SK-N-SH treated with all-trans-retinoic acid at 6 μM for 48 hours (cell line): ENCODE results near the gene PRKD3.

Experiments
- ATAC-seq: fragments of 200-7000 bp; cut with Tn5 transposase; 3 replicates; pipeline ENCODE4 v1.9.1; 2020; ENCODE audit warnings: mild to moderate bottlenecking, moderate library complexity
- ARNTL ChIP-seq: fragments of 450-650 bp; formaldehyde crosslinking; IDR thresholded peaks from 2 replicates; pipeline ENCODE4 v1.5.0; 2020; ENCODE audit warnings: low read depth, mild to moderate bottlenecking, moderate library complexity, borderline replicate concordance
- BACH2 ChIP-seq: fragments of 250-450 bp; sonication (Bioruptor Pico); IDR thresholded peaks from 2 replicates; pipeline ENCODE4 v1.9.0; 2021; ENCODE audit warnings: mild to moderate bottlenecking, borderline replicate concordance
- CREB5 ChIP-seq: fragments of 250-450 bp; sonication (Bioruptor Pico); IDR thresholded peaks from 2 replicates; pipeline ENCODE4 v1.5.1; 2020; ENCODE audit warnings: low read depth, mild to moderate bottlenecking, moderate library complexity
- CSDC2 ChIP-seq: fragments of 250-450 bp; sonication (Bioruptor Pico); IDR thresholded peaks from 2 replicates; pipeline ENCODE4 v1.5.0; 2020; ENCODE audit warnings: mild to moderate bottlenecking, moderate library complexity
- CSRNP3 ChIP-seq: fragments of 250-450 bp; sonication (Bioruptor Pico); IDR thresholded peaks from 2 replicates; pipeline ENCODE4 v1.5.1; 2021; ENCODE audit warnings: mild to moderate bottlenecking, moderate library complexity
- ESRRG ChIP-seq: fragments of 250-450 bp; sonication (Bioruptor Pico); IDR thresholded peaks from 2 replicates; pipeline ENCODE4 v1.6.1; 2021; ENCODE audit warnings: mild to moderate bottlenecking
- GLIS3 ChIP-seq: fragments of 250-450 bp; sonication (Bioruptor Pico); IDR thresholded peaks from 2 replicates; pipeline ENCODE4 v1.5.0; 2020; ENCODE audit warnings: mild to moderate bottlenecking, moderate library complexity
- ISL1 ChIP-seq: fragments of 250-450 bp; sonication (Bioruptor Pico); IDR thresholded peaks from 2 replicates; pipeline ENCODE4 v2.1.2; 2022; ENCODE audit warnings: mild to moderate bottlenecking, moderate library complexity
- OSR1 ChIP-seq: fragments of 250-450 bp; sonication (Bioruptor Pico); IDR thresholded peaks from 2 replicates; pipeline ENCODE4 v1.8.0; 2022; ENCODE audit warnings: moderate library complexity, mild to moderate bottlenecking, inconsistent platforms
- PATZ1 ChIP-seq: fragments of 250-450 bp; sonication (Bioruptor Pico); IDR thresholded peaks from 2 replicates; pipeline ENCODE4 v1.8.0; 2020; ENCODE audit warnings: mild to moderate bottlenecking, moderate library complexity, borderline replicate concordance
- POU6F1 ChIP-seq: fragments of 250-450 bp; sonication (Bioruptor Pico); IDR thresholded peaks from 2 replicates; pipeline ENCODE4 v1.8.0; 2021; ENCODE audit warnings: low read depth, mild to moderate bottlenecking, moderate library complexity, borderline replicate concordance
- PPARA ChIP-seq: fragments of 250-450 bp; sonication (Bioruptor Pico); IDR thresholded peaks from 2 replicates; pipeline ENCODE4 v1.5.0; 2020; ENCODE audit warnings: mild to moderate bottlenecking, borderline replicate concordance
- RARB ChIP-seq: fragments of 250-450 bp; sonication (Bioruptor Pico); IDR thresholded peaks from 2 replicates; pipeline ENCODE4 v1.8.0; 2021; ENCODE audit warnings: mild to moderate bottlenecking, moderate library complexity
- SNAI2 ChIP-seq: fragments of 250-450 bp; sonication (Bioruptor Pico); IDR thresholded peaks from 2 replicates; pipeline ENCODE4 v1.5.0; 2020; ENCODE audit warnings: mild to moderate bottlenecking, moderate library complexity
- TOX ChIP-seq: fragments of 250-450 bp; sonication (Bioruptor Pico); IDR thresholded peaks from 2 replicates; pipeline ENCODE4 v1.8.0; 2021; ENCODE audit warnings: mild to moderate bottlenecking, moderate library complexity, borderline replicate concordance
- TSHZ2 ChIP-seq: fragments of 250-450 bp; sonication (Bioruptor Pico); IDR thresholded peaks from 2 replicates; pipeline ENCODE4 v1.5.0; 2020; ENCODE audit warnings: mild to moderate bottlenecking, moderate library complexity
- ZC3H10 ChIP-seq: fragments of 250-450 bp; sonication (Bioruptor Pico); IDR thresholded peaks from 2 replicates; pipeline ENCODE4 v1.5.1; 2021; ENCODE audit warnings: mild to moderate bottlenecking, moderate library complexity
- ZFP30 ChIP-seq: fragments of 450-650 bp; formaldehyde crosslinking; IDR thresholded peaks from 2 replicates; pipeline ENCODE4 v1.5.0; 2022; ENCODE audit warnings: mild to moderate bottlenecking, moderate library complexity
- ZNF70 ChIP-seq: fragments of 450-650 bp; formaldehyde crosslinking; IDR thresholded peaks from 2 replicates; pipeline ENCODE4 v1.5.0; 2020; ENCODE audit warnings: mild to moderate bottlenecking, moderate library complexity
- ZNF8 ChIP-seq: fragments of 450-650 bp; formaldehyde crosslinking; IDR thresholded peaks from 2 replicates; pipeline ENCODE4 v1.5.0; 2020; ENCODE audit warnings: mild to moderate bottlenecking, moderate library complexity

The PRKD3 gene

GRCh38 chr2:37322368-37322767, 2.3 kb downstream of the PRKD3 start (continued):
- TF ChIP-seq CSRNP3 (CRISPR knock-in tag) (no peak; the same call in 1 of the 2 replicates), CSDC2 (no peak), OSR1 (CRISPR knock-in tag) (no peak)
- TF ChIP-seq, all 23 proteins: peak for 4

GRCh38 chr2:37321029-37321682, 3.5 kb downstream of the PRKD3 start:
- no peak for ATAC-seq
- TF ChIP-seq CSDC2, result no peak
- no peak for TF ChIP-seq BACH2 (CRISPR knock-in tag)
- no peak for TF ChIP-seq TSHZ2 (CRISPR knock-in tag)
- TF ChIP-seq CSRNP3 (CRISPR knock-in tag), result no peak
- TF ChIP-seq CREB5, result no peak
- TF ChIP-seq ISL1 (CRISPR knock-in tag), result no peak
- no peak for TF ChIP-seq RARB (CRISPR knock-in tag)
- TF ChIP-seq ZNF8 (CRISPR knock-in tag), result no peak
- TF ChIP-seq ZFP30 (CRISPR knock-in tag), result no peak
- no peak for TF ChIP-seq OSR1 (CRISPR knock-in tag)
- no peak for TF ChIP-seq ZC3H10 (CRISPR knock-in tag)
- TF ChIP-seq GLIS3 (CRISPR knock-in tag), result no peak
- TF ChIP-seq ZNF70 (CRISPR knock-in tag), result no peak
- TF ChIP-seq PPARA (CRISPR knock-in tag), result no peak

GRCh38 chr2:37319754-37320609, 4.7 kb downstream of the PRKD3 start:
- no peak for ATAC-seq
- TF ChIP-seq RARB (CRISPR knock-in tag), result no peak
- no peak for TF ChIP-seq ESRRG (CRISPR knock-in tag)
- TF ChIP-seq PATZ1, result no peak
- no peak for TF ChIP-seq GLIS3 (CRISPR knock-in tag)
- TF ChIP-seq ARNTL (CRISPR knock-in tag), result no peak
- no peak for TF ChIP-seq POU6F1
- TF ChIP-seq BACH2 (CRISPR knock-in tag), result no peak
- TF ChIP-seq ZFP30 (CRISPR knock-in tag), result no peak
- TF ChIP-seq ZNF70 (CRISPR knock-in tag), result no peak
- TF ChIP-seq ZNF8 (CRISPR knock-in tag), result no peak
- no peak for TF ChIP-seq SNAI2 (CRISPR knock-in tag)
- TF ChIP-seq TOX, result no peak
